Activated T-helper 1 cell treated with anti-CD3 and anti-CD28 coated beads, Interleukin-12 subunit alpha, Interleukin-12 subunit beta, Interleukin-2, Interleukin-4 antibody, amounts not matched to agents 30 ng/mL and 10 ng/mL and 1 ng/mL, durations not matched to agents 14 hours and 24 hours and 36 hours (primary cell): ENCODE results near the gene ZBTB34. TPM values are rescaled to one million over a fixed set of nuclear protein-coding genes. Genes with fewer than 3 reads are reported as not detected.

Experiments used
- DNase-seq: peaks from one replicate; pipeline ENCODE4 v3.0.0; 2021; ENCODE audit warnings: low spot score
- H3K27ac Mint-ChIP-seq: one replicate; pipeline ENCODE4 v1.8.0; 2021; ENCODE audit warnings: mild to moderate bottlenecking, mixed read lengths
- H3K27me3 Mint-ChIP-seq: one replicate; pipeline ENCODE4 v1.8.0; 2022; ENCODE audit warnings: mild to moderate bottlenecking, moderate library complexity, mixed read lengths; ENCODE audit not compliant: insufficient read depth
- H3K36me3 Mint-ChIP-seq: one replicate; pipeline ENCODE4 v1.8.0; 2021; ENCODE audit warnings: low read depth, mixed read lengths
- H3K4me1 Mint-ChIP-seq: one replicate; pipeline ENCODE4 v1.8.0; 2021; ENCODE audit warnings: low read depth, mixed read lengths
- H3K4me3 Mint-ChIP-seq: one replicate; pipeline ENCODE4 v1.8.0; 2021; ENCODE audit warnings: mild to moderate bottlenecking, moderate library complexity, mixed read lengths
- H3K9me3 Mint-ChIP-seq: one replicate; pipeline ENCODE4 v1.8.0; 2021; ENCODE audit warnings: mixed read lengths
- intact Hi-C: fragments of 100-400 bp; cut with micrococcal nuclease; formaldehyde crosslinking; loops from one replicate; pipeline ENCODE4 v1.15.1; 2024
- total RNA-seq: library from RNA; stranded (reverse); gene quantifications from 2 replicates; pipeline ENCODE4 v1.2.3, GENCODE V29; 2022

The ZBTB34 gene
- total RNA-seq, 1 donor from 2014 or later = 7.5 TPM

GRCh38 chr9:126833020-126833419 lies 27.4 kb upstream of the ZBTB34 start:
- Mint-ChIP-seq H3K36me3 (peaks cover 29% of the 10 kb centered on the region), H3K27me3 (no peaks in the 10 kb centered on the region), H3K4me1 (peaks cover 36% of the 10 kb centered on the region), H3K9me3 (no peaks in the 10 kb centered on the region), H3K27ac (no peak overlapping the region), H3K4me3 (no peak overlapping the region)
- intact Hi-C loops = no loop called here
- DNase-seq = no peak

GRCh38 chr9:126833710-126834345 lies 26.6 kb upstream of the ZBTB34 start:
- intact Hi-C loops = no loop called here
- no peak overlapping the region for H3K27ac Mint-ChIP-seq
- no peak for DNase-seq
- no peaks in the 10 kb centered on the region for H3K9me3 Mint-ChIP-seq
- no peak overlapping the region for H3K4me3 Mint-ChIP-seq
- H3K27me3 Mint-ChIP-seq = no peaks in the 10 kb centered on the region
- peaks cover 41% of the 10 kb centered on the region for H3K4me1 Mint-ChIP-seq
- peaks cover 33% of the 10 kb centered on the region for H3K36me3 Mint-ChIP-seq

- H3K9me3 Mint-ChIP-seq = no peaks in the 10 kb centered on the region
- H3K36me3 Mint-ChIP-seq = peaks cover 37% of the 10 kb centered on the region
- no peak overlapping the region for H3K27ac Mint-ChIP-seq
- no peaks in the 10 kb centered on the region for H3K27me3 Mint-ChIP-seq
- DNase-seq = no peak
- peaks cover 49% of the 10 kb centered on the region for H3K4me1 Mint-ChIP-seq
- intact Hi-C loops = no loop called here
- no peak overlapping the region for H3K4me3 Mint-ChIP-seq
Observed at GRCh38 chr9:126834672-126835071, 25.8 kb upstream of the ZBTB34 start.

DNA sequence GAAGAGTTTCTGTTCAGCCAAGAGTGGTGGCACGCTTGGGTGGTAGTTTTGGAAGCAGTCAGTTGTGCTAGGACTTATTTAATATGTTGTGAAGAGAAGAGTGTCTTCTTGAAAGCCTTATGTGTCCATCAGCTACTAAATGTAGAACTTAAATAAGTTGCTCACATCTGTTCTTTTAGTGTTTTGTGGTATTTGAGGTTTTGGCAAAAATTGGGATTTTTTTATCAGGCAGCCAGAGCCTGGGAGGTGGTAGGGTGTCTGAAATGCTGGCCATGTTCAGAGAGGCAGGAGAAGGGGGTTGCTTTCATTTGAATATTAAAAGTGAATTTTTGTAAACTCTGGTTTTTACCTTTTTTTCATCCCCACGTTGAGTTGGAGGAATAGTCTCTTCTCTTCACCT lies 24.2 kb upstream of the ZBTB34 start:
- Mint-ChIP-seq H3K9me3 (no peaks in the 10 kb centered on the region), H3K36me3 (peaks cover 38% of the 10 kb centered on the region), H3K27ac (no peak overlapping the region), H3K4me3 (no peak overlapping the region), H3K4me1 (peaks cover 40% of the 10 kb centered on the region), H3K27me3 (no peaks in the 10 kb centered on the region)
- DNase-seq = no peak
- intact Hi-C loops = no loop called here

DNA sequence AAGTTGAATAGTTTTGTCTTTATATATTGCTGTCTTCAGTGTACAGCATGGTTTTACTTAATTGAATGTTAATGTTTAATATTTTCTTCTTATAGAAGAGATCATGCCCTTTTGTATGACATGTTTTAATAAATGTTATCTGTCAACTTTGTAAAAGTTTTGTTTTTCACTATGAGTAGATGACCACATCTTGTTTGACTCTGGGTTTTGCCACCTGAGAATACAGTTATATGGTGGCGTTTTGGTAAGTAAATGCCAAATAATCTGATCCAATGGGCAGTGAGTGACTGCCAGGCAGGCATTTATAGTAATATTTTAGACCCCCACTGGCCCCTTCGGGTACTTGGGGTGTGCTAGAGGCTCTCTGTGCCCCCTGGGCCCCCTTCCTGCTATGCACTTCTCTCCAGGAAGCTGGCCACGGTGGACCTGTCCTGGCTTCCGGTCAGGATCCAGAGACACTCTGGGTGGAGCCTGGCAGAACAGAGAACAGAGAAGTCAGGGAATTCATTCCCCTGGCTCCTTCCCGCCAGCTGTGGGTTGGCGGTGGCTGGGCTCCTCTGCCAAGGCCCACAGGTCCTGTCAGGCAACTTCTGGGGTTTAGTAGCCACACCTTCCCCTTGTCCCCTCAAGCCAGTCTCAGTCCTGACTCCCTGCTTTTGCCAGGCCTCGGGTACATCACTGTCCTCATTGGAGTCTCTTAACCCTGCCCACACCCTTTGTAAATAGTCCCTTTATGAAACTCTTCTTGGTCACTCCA lies 22.2 kb upstream of the ZBTB34 start:
- H3K4me3 Mint-ChIP-seq = no peak overlapping the region

GRCh38 chr9:126838895-126839294 lies 21.5 kb upstream of the ZBTB34 start:
- DNase-seq = no peak
- Mint-ChIP-seq H3K4me3 (no peak overlapping the region), H3K27me3 (peaks cover 2% of the 10 kb centered on the region), H3K36me3 (peaks cover 27% of the 10 kb centered on the region), H3K4me1 (peaks cover 39% of the 10 kb centered on the region), H3K27ac (peak overlapping the region; percentile 67), H3K9me3 (no peaks in the 10 kb centered on the region)
- intact Hi-C loops = no loop called here

More for the DNA sequence above, 22.2 kb upstream of the ZBTB34 start:
- Mint-ChIP-seq H3K4me1 (peaks cover 39% of the 10 kb centered on the region), H3K36me3 (peaks cover 32% of the 10 kb centered on the region), H3K27me3 (no peaks in the 10 kb centered on the region), H3K9me3 (no peaks in the 10 kb centered on the region), H3K27ac (no peak overlapping the region)
- no peak for DNase-seq
- intact Hi-C loops = no loop called here

GRCh38 chr9:126839301-126839700 lies 21.1 kb upstream of the ZBTB34 start:
- Mint-ChIP-seq H3K9me3 (no peaks in the 10 kb centered on the region), H3K4me1 (peaks cover 39% of the 10 kb centered on the region), H3K36me3 (peaks cover 23% of the 10 kb centered on the region), H3K27me3 (peaks cover 2% of the 10 kb centered on the region), H3K27ac (peak overlapping the region; percentile 67), H3K4me3 (no peak overlapping the region)
- no peak for DNase-seq
- intact Hi-C loops = no loop called here

- H3K9me3 Mint-ChIP-seq = no peaks in the 10 kb centered on the region
- H3K4me3 Mint-ChIP-seq = no peak overlapping the region
- peaks cover 23% of the 10 kb centered on the region for H3K4me1 Mint-ChIP-seq
- intact Hi-C loops = no loop called here
- no peak overlapping the region for H3K27ac Mint-ChIP-seq
- H3K36me3 Mint-ChIP-seq = peaks cover 9% of the 10 kb centered on the region
- H3K27me3 Mint-ChIP-seq = peaks cover 2% of the 10 kb centered on the region
- DNase-seq = no peak
Observed at GRCh38 chr9:126842220-126842842, 18.1 kb upstream of the ZBTB34 start.

DNA sequence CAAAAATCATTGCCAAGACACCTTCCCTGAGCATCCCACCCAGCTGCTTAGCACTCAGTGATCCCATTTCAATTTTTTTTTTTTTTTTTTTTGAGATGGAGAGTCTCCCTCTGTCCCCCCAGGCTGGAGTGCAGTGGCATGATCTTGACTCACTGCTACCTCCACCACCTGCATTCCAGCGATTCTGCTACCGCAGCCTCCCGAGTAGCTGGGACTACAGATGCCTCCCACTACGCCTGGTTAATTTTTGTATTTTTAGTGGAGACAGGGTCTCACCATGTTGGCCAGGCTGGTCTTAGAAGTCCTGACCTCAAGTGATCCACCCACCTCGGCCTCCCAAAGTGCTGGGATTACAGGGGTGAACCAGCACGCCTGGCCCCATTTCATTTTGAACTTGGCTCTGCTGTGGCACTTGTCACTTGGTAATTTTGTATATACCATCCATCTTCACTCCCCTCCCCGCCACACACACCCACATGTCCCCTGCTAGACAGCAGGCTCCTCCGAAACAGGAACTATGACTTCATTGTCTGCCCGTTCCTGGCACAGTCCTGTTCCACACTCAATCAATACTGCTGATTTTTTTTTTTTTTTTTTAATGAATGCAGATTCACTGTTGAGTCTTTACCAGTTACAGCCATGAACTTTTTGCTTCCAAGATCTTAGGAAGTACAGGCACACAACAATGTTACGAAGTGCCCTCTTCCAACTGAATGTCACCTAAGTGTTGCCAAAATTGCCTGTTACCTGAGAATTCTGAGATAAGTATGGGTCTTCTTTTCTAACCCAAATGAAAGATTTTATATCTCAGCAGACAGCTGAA lies 17.3 kb upstream of the ZBTB34 start:
- DNase-seq = no peak
- no peak overlapping the region for H3K4me3 Mint-ChIP-seq
- H3K4me1 Mint-ChIP-seq = peaks cover 16% of the 10 kb centered on the region
- H3K36me3 Mint-ChIP-seq = peaks cover 9% of the 10 kb centered on the region
- H3K27ac Mint-ChIP-seq = no peak overlapping the region
- H3K27me3 Mint-ChIP-seq = peaks cover 7% of the 10 kb centered on the region
- no peaks in the 10 kb centered on the region for H3K9me3 Mint-ChIP-seq
- intact Hi-C loops = no loop called here

DNA sequence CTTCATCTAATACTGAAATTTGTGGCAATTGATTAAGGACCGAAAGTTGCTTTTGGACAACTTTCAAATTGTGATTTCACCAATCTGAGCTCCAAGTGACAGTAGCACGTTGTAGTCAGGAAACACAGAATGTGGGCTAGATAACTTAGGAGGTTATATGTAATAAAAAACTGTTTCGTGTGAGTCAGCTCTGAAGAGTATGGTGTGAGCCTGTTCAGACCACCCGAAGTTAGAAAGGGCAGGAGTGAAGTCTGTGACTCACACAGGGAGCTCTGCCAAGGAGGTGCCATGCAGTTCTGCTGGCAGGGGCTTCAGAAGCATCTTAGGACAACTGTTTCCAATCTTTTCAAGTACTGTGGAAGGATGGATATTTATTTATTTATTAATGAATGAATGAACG lies 16.4 kb upstream of the ZBTB34 start:
- Mint-ChIP-seq H3K4me1 (peaks cover 9% of the 10 kb centered on the region), H3K27me3 (peaks cover 9% of the 10 kb centered on the region), H3K9me3 (no peaks in the 10 kb centered on the region), H3K27ac (no peak overlapping the region), H3K4me3 (no peak overlapping the region), H3K36me3 (peaks cover 2% of the 10 kb centered on the region)
- intact Hi-C loops = no loop called here
- DNase-seq = no peak

DNA sequence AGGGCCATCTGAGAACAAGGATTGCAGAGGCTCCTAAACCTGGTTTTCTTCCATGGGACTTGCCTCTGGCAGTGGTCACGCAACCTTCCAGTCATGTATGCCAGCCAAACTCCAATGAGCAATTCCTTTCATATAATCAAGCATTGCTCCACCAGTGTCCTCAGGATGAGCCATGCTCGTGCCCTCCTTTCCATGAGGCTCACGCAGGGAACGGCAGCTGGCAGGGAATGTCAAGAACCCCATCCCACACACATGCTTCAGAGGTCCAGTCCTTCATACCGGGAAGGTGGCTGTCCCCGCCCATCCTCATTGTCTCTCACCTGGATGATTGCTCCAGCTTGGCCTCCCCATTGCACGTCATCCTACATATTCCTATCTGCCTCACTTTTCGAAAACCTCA lies 13.4 kb upstream of the ZBTB34 start:
- Mint-ChIP-seq H3K4me1 (no peaks in the 10 kb centered on the region), H3K36me3 (no peaks in the 10 kb centered on the region), H3K4me3 (no peak overlapping the region), H3K27me3 (peaks cover 21% of the 10 kb centered on the region), H3K27ac (no peak overlapping the region), H3K9me3 (no peaks in the 10 kb centered on the region)
- no peak for DNase-seq
- intact Hi-C loops = no loop called here

DNA sequence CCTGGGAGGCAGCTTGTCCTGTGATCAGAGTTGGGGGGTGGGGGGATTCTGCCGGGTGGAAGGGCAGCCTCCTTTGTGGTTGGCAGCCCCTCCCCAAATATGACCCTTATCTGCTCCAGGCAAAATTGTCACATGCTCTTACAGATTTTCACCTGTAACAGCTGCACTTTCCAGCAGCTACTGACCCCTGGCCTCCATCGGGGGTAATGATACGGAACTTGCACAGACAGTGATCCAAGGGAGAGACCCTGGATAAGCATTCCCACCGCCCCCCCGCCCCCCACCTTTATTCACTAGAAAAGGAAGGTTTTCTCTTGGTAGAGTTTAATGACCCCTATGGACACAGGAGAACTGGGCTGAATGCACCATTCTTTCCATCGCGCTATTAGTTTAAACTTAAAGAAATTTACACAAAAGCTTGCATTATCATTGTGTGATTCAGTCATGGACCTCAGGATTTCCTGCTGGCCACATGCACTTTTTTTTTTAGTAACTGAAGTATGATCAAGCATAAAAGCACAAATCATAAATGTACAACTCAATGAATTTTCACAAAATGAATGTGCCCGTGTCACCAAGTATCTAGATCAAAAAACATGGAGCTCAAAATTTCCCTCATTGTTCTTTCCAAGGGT lies 10.7 kb upstream of the ZBTB34 start:
- peaks cover 39% of the 10 kb centered on the region for H3K27me3 Mint-ChIP-seq
- intact Hi-C loops = no loop called here
- DNase-seq = no peak
- H3K9me3 Mint-ChIP-seq = no peaks in the 10 kb centered on the region
- H3K27ac Mint-ChIP-seq = no peak overlapping the region
- no peaks in the 10 kb centered on the region for H3K4me1 Mint-ChIP-seq
- H3K4me3 Mint-ChIP-seq = no peak overlapping the region
- no peaks in the 10 kb centered on the region for H3K36me3 Mint-ChIP-seq
